Left colon (tissue), 2 donors: ENCODE measurements around the gene DHX15. TPM values are rescaled to one million over a fixed set of nuclear protein-coding genes. Genes with fewer than 3 reads are reported as not detected.
"Not testable (repeated sequence)": the region's sequence is repeated elsewhere in the genome, so short reads cannot be mapped to it uniquely, and the experiment has no call there.

Experiments
- ATAC-seq: fragments of 200-7000 bp; cut with Tn5 transposase; one replicate; pipeline ENCODE4 v1.9.1; 2020; ENCODE audit warnings: mild to moderate bottlenecking, moderate library complexity
- DNase-seq, 2 donors: peaks; one replicate each; pipeline ENCODE4 v3.0.0-alpha.2; 2020
- intact Hi-C, 2 donors: fragments of 100-400 bp; cut with DNase I in 1 of 2; cut with micrococcal nuclease in 1 of 2; formaldehyde crosslinking; loops; one replicate each; pipeline versions ENCODE4 v1.11.2 to v1.14.0; 2022; cut with DNase I, micrococcal nuclease
- microRNA-seq, 2 donors: library from miRNA; unstranded; fragments of <30 nt; microRNA quantifications; one replicate each; pipeline versions ENCODE4 v1.1.0 to v1.2.0, GENCODE V29; 2020
- total RNA-seq, 2 donors: library from RNA; stranded (reverse); fragmentation: NEBNext Ultra II Directional; extraction: Animal tissue kit (Norgen Biotek cat#: 25700); gene quantifications; one replicate each; pipeline ENCODE4 v1.2.1, GENCODE V29; 2021
- donor health status: DM: no; HTN: no; CAD: no.
- donor health status: DM: yes; HTN: yes; CAD: no.

The DHX15 gene
- total RNA-seq, 2 donors from 2014 or later, result 114 to 124 TPM

- DNase-seq, result no peak
- intact Hi-C loops, result no loop called here
- ATAC-seq, result no peak
These were observed 74.3 kb downstream of the DHX15 start for GRCh38 chr4:24510091-24510490.

GRCh38 chr4:24508541-24508940 lies 75.8 kb downstream of the DHX15 start:
- intact Hi-C loops, result no loop called here
- DNase-seq (no peak), ATAC-seq (no peak)

- DNase-seq, result no peak
- ATAC-seq, result no peak
- intact Hi-C loops, result no loop called here
These were observed 76.9 kb downstream of the DHX15 start for GRCh38 chr4:24507439-24507838.

GRCh38 chr4:24503090-24503489 lies 81.3 kb downstream of the DHX15 start:
- intact Hi-C loops, ATAC-seq, DNase-seq: not testable (repeated sequence)

GRCh38 chr4:24497221-24497620 lies 87.1 kb downstream of the DHX15 start:
- DNase-seq, result no peak
- intact Hi-C loops, result no loop called here
- no peak for ATAC-seq

- ATAC-seq (no peak), DNase-seq (no peak)
- intact Hi-C loops, result no loop called here
These were observed 87.8 kb downstream of the DHX15 start for GRCh38 chr4:24496597-24496996.

GRCh38 chr4:24495388-24495787 lies 89.0 kb downstream of the DHX15 start:
- intact Hi-C loops, result no loop called here
- no peak for ATAC-seq

GRCh38 chr4:24489870-24490269 lies 94.5 kb downstream of the DHX15 start:
- intact Hi-C loops, result no loop called here
- no peak for ATAC-seq
- no peak for DNase-seq

More at GRCh38 chr4:24495388-24495787, 89.0 kb downstream of the DHX15 start:
- DNase-seq, result no peak

- DNase-seq, result peak; percentile 40 to 87
- intact Hi-C loops, result no loop called here
- ATAC-seq, result peak; percentile 91
These were observed 95.8 kb downstream of the DHX15 start for GRCh38 chr4:24488399-24489164.

GRCh38 chr4:24482871-24483270 lies 101.5 kb downstream of the DHX15 start:
- intact Hi-C loops, result no loop called here
- ATAC-seq (no peak), DNase-seq (no peak)

GRCh38 chr4:24477919-24478318 lies 106.4 kb downstream of the DHX15 start:
- intact Hi-C loops, result no loop called here
- DNase-seq, result peak in 1 of 2 donors; percentile 13
- ATAC-seq, result no peak

Small RNA genes lying within 50 kb of the gene (microRNA-seq; reads per million reads assigned to microRNA genes)
- 0 reads per million in 2 donors for gene MIR573

Other genes with a start within 250 kb of the DHX15 start
- 10 to 100 TPM; 28.2 to 40.9 TPM for gene SOD3, start 211.0 kb upstream of the DHX15 start, total RNA-seq